ENCODE results near the gene PTPRN2.

The PTPRN2 gene

GRCh38 chr7:158558816-158559215, 28.8 kb downstream of the PTPRN2 start:
- DNase-seq (ENCODE audit: low spot score), result no peak
- in situ Hi-C loops (cut with MboI; ENCODE audit: low pct_unique_long_range_greater_than_20kb, low sequenced_read_pairs, unreplicated experiment), result no loop called here
- no peak for TF ChIP-seq CTCF (IDR thresholded peaks at IDR 0.05; ENCODE audit: extremely low read depth, insufficient read depth, missing control alignments)

- in situ Hi-C loops (cut with MboI; ENCODE audit: low pct_unique_long_range_greater_than_20kb, low sequenced_read_pairs, unreplicated experiment), result no loop called here
- DNase-seq (ENCODE audit: low spot score), result no peak
- TF ChIP-seq CTCF (IDR thresholded peaks at IDR 0.05; ENCODE audit: extremely low read depth, insufficient read depth, missing control alignments), result no peak
Measured at GRCh38 chr7:158557441-158557755, 30.2 kb downstream of the PTPRN2 start.

GRCh38 chr7:158556721-158557440, 30.7 kb downstream of the PTPRN2 start:
- no peak for TF ChIP-seq CTCF (IDR thresholded peaks at IDR 0.05; ENCODE audit: extremely low read depth, insufficient read depth, missing control alignments)
- in situ Hi-C loops (cut with MboI; ENCODE audit: low pct_unique_long_range_greater_than_20kb, low sequenced_read_pairs, unreplicated experiment), result no loop called here
- no peak for DNase-seq (ENCODE audit: low spot score)

- in situ Hi-C loops (cut with MboI; ENCODE audit: low pct_unique_long_range_greater_than_20kb, low sequenced_read_pairs, unreplicated experiment), result no loop called here
- TF ChIP-seq CTCF (IDR thresholded peaks at IDR 0.05; ENCODE audit: extremely low read depth, insufficient read depth, missing control alignments), result no peak
- no peak for DNase-seq (ENCODE audit: low spot score)
Measured at GRCh38 chr7:158555034-158555520, 32.5 kb downstream of the PTPRN2 start.

- in situ Hi-C loops (cut with MboI; ENCODE audit: low pct_unique_long_range_greater_than_20kb, low sequenced_read_pairs, unreplicated experiment), result no loop called here
- DNase-seq (ENCODE audit: low spot score), result no peak
- TF ChIP-seq CTCF (IDR thresholded peaks at IDR 0.05; ENCODE audit: extremely low read depth, insufficient read depth, missing control alignments), result no peak
Measured at GRCh38 chr7:158550886-158551452, 36.7 kb downstream of the PTPRN2 start.

- in situ Hi-C loops (cut with MboI; ENCODE audit: low pct_unique_long_range_greater_than_20kb, low sequenced_read_pairs, unreplicated experiment), result no loop called here
- no peak for DNase-seq (ENCODE audit: low spot score)
- TF ChIP-seq CTCF (IDR thresholded peaks at IDR 0.05; ENCODE audit: extremely low read depth, insufficient read depth, missing control alignments), result no peak
Measured at GRCh38 chr7:158550394-158550700, 37.3 kb downstream of the PTPRN2 start.
